ENCODE results near the gene COL18A1.

DNA sequence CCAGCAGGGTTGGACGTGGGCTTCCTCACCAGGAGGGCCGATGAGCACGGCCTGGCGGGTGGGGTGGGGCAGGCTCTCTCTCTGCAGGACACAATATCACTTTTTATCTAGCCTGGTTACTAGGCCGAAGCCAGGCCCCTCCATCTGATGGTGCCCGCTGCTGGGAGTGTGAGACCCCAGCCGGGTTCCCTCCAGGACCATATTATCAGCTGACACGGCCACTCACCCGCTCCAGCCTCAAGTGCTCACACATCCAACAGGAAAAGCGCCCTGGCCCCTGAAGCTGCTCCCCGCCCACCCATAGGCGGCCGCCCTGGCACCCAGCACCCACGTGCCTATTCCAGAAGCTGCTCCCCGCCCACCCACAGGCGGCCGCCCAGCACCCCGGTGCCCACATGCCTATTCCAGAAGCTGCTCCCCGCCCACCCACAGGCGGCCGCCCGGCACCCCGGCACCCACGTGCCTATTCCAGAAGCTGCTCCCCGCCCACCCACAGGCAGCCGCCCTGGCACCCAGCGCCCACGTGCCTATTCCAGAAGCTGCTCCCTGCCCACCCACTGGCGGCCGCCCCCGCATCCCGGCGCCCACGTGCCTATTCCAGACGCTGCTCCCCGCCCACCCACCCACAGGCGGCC lies 132.3 kb downstream of the COL18A1 start:
- TF ChIP-seq PHF20 (IDR thresholded peaks at IDR 0.05; ENCODE audit: partially characterized antibody) (no peak), JUND (IDR thresholded peaks at IDR 0.05; ENCODE audit: borderline replicate concordance, low read depth, low read length) (no peak), JUND (tag; IDR thresholded peaks at IDR 0.05; ENCODE audit: borderline replicate concordance, low read depth, low read length) (no peak), TGIF2 (CRISPR knock-in tag; IDR thresholded peaks at IDR 0.05) (no peak), PTTG1 (tag; IDR thresholded peaks at IDR 0.05; ENCODE audit: low read depth) (no peak), EZH2 (IDR thresholded peaks at IDR 0.05; ENCODE audit: borderline replicate concordance, low read depth, low read length) (no peak), MAFK (IDR thresholded peaks at IDR 0.05; ENCODE audit: low read length) (no peak), NCOA2 (IDR thresholded peaks at IDR 0.05; ENCODE audit: partially characterized antibody in 2 of 2) (no peak), BMI1 (IDR thresholded peaks at IDR 0.05; ENCODE audit: low read length) (no peak), MTA1 (IDR thresholded peaks at IDR 0.05; ENCODE audit: borderline replicate concordance) (no peak)
- TF ChIP-seq, protein P1, sequence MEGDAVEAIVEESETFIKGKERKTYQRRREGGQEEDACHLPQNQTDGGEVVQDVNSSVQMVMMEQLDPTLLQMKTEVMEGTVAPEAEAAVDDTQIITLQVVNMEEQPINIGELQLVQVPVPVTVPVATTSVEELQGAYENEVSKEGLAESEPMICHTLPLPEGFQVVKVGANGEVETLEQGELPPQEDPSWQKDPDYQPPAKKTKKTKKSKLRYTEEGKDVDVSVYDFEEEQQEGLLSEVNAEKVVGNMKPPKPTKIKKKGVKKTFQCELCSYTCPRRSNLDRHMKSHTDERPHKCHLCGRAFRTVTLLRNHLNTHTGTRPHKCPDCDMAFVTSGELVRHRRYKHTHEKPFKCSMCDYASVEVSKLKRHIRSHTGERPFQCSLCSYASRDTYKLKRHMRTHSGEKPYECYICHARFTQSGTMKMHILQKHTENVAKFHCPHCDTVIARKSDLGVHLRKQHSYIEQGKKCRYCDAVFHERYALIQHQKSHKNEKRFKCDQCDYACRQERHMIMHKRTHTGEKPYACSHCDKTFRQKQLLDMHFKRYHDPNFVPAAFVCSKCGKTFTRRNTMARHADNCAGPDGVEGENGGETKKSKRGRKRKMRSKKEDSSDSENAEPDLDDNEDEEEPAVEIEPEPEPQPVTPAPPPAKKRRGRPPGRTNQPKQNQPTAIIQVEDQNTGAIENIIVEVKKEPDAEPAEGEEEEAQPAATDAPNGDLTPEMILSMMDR (IDR thresholded peaks at IDR 0.05 in 2 of 3, conservative IDR thresholded peaks at IDR 0.05 in 1 of 3; ENCODE audit: insufficient read depth in 2 of 3, low read depth in 1 of 3, low read length in 3 of 3) = no peak
- TF ChIP-seq, protein P2, sequence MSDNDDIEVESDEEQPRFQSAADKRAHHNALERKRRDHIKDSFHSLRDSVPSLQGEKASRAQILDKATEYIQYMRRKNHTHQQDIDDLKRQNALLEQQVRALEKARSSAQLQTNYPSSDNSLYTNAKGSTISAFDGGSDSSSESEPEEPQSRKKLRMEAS (CRISPR knock-in tag; IDR thresholded peaks at IDR 0.05) = no peak
- TF ChIP-seq, protein P3, sequence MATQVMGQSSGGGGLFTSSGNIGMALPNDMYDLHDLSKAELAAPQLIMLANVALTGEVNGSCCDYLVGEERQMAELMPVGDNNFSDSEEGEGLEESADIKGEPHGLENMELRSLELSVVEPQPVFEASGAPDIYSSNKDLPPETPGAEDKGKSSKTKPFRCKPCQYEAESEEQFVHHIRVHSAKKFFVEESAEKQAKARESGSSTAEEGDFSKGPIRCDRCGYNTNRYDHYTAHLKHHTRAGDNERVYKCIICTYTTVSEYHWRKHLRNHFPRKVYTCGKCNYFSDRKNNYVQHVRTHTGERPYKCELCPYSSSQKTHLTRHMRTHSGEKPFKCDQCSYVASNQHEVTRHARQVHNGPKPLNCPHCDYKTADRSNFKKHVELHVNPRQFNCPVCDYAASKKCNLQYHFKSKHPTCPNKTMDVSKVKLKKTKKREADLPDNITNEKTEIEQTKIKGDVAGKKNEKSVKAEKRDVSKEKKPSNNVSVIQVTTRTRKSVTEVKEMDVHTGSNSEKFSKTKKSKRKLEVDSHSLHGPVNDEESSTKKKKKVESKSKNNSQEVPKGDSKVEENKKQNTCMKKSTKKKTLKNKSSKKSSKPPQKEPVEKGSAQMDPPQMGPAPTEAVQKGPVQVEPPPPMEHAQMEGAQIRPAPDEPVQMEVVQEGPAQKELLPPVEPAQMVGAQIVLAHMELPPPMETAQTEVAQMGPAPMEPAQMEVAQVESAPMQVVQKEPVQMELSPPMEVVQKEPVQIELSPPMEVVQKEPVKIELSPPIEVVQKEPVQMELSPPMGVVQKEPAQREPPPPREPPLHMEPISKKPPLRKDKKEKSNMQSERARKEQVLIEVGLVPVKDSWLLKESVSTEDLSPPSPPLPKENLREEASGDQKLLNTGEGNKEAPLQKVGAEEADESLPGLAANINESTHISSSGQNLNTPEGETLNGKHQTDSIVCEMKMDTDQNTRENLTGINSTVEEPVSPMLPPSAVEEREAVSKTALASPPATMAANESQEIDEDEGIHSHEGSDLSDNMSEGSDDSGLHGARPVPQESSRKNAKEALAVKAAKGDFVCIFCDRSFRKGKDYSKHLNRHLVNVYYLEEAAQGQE (IDR thresholded peaks at IDR 0.05; ENCODE audit: borderline replicate concordance) = no peak
- TF ChIP-seq, protein P3 (CRISPR knock-in tag; IDR thresholded peaks at IDR 0.05; ENCODE audit: low read depth) = no peak
